Effector memory CD4-positive, alpha-beta T cell (primary cell): ENCODE data around the gene GPI.

Experiments used
- DNase-seq, 3 donors: peaks; one replicate each; pipeline ENCODE4 v3.0.0-alpha.2; 2020
- H3K27ac ChIP-seq: 2 replicates; pipeline ENCODE4 v1.7.0; 2013; ENCODE audit warnings: mild to moderate bottlenecking, low read length, moderate library complexity; ENCODE audit not compliant: insufficient read depth, poor library complexity, severe bottlenecking
- H3K27me3 ChIP-seq: replicated peaks from 2 replicates; pipeline ENCODE4 v1.7.0; 2013; ENCODE audit warnings: mild to moderate bottlenecking, low read length; ENCODE audit not compliant: insufficient read depth, control insufficient read depth, poor library complexity, severe bottlenecking
- H3K36me3 ChIP-seq: 2 replicates; pipeline ENCODE4 v1.7.0; 2013; ENCODE audit warnings: mild to moderate bottlenecking, low read length, moderate library complexity; ENCODE audit not compliant: control insufficient read depth, insufficient read depth
- H3K4me1 ChIP-seq: 2 replicates; pipeline ENCODE4 v1.7.0; 2013; ENCODE audit warnings: low read length, mild to moderate bottlenecking; ENCODE audit not compliant: control insufficient read depth, insufficient read depth, poor library complexity, severe bottlenecking
- H3K4me3 ChIP-seq: 2 replicates; pipeline ENCODE4 v1.7.0; 2013; ENCODE audit warnings: low read length, low read depth, mild to moderate bottlenecking; ENCODE audit not compliant: insufficient read depth, poor library complexity, severe bottlenecking
- H3K9me3 ChIP-seq: 2 replicates; pipeline ENCODE4 v1.7.0; 2013; ENCODE audit warnings: mild to moderate bottlenecking, low read length, moderate library complexity; ENCODE audit not compliant: control insufficient read depth

Gene GPI

DNA sequence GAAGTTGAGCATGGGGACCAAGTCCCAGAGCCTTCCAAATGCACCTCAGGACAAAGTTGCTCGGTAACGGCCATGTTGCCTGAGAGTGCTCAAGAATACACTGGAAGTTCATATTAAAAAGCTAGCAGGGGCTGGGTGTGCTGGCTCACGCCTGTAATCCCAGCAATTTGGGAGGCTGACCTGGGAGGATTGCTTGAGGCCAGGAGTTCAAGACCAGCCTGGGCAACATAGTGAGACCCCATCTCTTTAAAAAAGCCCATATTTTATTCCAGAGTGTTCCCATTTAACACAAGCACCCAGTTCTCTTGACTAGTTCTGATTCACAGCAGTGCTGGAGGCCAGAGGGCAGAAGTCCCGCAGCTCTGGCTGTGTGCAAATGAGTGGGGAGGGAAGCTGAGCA lies 8.1 kb upstream of the GPI start:
- Histone ChIP-seq H3K27me3 (no peaks in the 10 kb centered on the region), H3K36me3 (peaks cover 22% of the 10 kb centered on the region), H3K4me1 (peaks cover 12% of the 10 kb centered on the region), H3K27ac (no peak overlapping the region), H3K4me3 (no peak overlapping the region), H3K9me3 (no peaks in the 10 kb centered on the region)
- DNase-seq = no peak

DNA sequence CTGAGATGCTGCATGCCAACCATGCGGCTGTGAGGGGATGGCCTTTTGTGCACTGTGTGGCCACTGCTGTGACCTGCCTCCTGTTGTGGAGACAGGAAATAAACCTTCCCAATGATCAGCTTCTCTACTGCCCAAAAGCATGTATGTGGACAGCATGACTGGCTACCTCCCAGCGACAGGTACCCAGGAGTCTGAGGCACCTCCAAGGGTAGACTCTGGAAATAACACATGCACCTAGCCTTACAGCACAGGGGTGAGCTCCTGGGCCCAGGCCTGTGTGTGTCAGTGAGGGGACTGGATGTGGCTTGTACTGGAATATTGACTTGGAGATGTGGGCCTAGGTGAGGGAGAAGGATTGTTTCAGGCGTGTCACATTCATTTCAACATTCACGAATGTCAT lies 7.6 kb upstream of the GPI start:
- DNase-seq = no peak

DNA sequence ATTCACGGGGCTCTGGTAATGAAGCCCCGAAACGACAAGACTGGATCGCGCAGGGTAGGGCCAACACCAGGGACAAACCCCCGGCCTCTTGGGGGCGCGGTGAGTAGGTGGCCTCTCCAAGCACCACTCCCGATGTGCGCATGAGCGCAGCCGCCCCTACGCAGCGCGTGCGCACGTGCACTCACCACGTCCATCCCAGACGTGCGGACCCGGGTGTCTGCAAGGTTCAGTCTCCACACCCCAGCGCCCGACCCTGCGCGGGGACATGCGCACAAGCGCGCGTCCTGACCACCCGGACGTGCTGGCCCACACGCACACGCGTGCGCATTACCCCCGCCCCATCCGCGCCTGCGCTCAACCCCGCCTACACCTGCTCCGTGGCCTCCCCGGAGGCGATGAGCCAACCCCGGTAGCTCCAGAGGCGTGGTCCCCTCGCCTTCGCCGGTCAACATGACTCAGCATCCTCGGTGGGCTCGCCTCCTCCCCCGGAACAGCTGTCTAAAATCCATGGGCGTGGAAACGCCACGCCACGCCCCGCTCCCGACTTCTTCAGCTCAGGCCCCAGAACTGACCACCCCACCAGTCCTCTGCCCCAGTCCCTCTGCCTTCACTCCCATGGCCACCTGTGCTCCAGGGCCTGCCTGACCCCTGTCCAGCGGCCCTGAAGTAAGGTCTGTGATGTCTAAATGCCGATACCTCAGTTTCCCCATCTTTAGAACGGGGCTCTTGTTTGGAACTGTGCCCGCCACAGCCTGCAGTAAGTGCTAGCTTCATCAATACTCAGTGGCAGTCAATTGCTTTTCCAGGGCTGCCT lies 5.6 kb upstream of the GPI start:
- Histone ChIP-seq H3K4me3 (peak overlapping the region; percentile 52), H3K36me3 (peaks cover 7% of the 10 kb centered on the region), H3K4me1 (peaks cover 11% of the 10 kb centered on the region), H3K9me3 (no peaks in the 10 kb centered on the region), H3K27me3 (no peaks in the 10 kb centered on the region), H3K27ac (peak overlapping the region; percentile 47)
- peak; percentile 87 to 90 (median 89) for DNase-seq

More for the DNA sequence above, 7.6 kb upstream of the GPI start:
- no peak overlapping the region for H3K27ac ChIP-seq
- H3K36me3 ChIP-seq = peaks cover 20% of the 10 kb centered on the region
- H3K4me3 ChIP-seq = no peak overlapping the region
- peaks cover 11% of the 10 kb centered on the region for H3K4me1 ChIP-seq
- no peaks in the 10 kb centered on the region for H3K9me3 ChIP-seq
- H3K27me3 ChIP-seq = no peaks in the 10 kb centered on the region

DNA sequence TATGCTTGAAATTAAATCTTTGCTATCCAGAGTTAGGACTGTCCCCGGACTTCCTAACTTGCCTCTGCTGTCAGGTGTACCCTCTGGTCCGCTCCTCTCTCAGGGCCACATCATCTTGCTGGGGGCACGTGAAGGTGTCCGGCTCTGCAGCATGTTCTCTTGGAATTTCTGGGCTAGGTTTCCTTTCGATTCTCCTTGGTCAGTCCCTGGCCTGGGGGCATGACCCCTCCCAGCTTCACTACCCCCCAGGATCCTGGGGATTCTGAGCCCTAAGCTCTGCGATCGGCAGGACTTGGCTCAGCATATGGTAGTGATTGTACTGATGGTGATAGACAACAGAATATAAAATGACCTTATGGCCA lies 5.1 kb upstream of the GPI start:
- H3K4me3 ChIP-seq = no peak overlapping the region
- DNase-seq = no peak
- peaks cover 3% of the 10 kb centered on the region for H3K36me3 ChIP-seq

DNA sequence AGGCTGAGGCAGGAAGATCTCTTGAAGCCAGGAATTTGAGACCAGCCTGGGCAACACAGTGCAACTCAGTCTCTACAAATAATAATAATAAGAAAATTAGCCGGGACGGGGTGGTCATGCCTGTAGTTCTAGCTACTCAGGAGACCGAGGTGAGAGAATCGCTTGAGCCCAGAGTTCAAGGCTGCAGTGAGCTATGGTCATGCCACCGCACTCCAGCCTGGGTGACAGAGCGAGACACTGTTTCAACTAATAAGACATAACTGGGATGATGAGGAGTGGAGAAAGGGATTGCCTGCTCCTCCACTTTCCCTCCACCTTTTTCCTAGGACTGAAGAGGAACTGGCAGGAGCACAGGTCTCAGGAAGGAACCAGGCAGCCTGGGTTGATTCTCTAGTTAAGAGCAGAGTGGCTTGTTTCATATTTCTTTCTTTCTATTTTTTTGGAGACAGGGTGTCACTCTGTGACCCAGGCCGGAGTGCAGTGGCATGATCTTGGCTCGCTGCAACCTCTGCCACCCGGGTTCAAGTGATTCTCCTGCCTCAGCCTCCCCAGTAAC lies 4.6 kb upstream of the GPI start:
- DNase-seq = no peak
- Histone ChIP-seq H3K9me3 (no peaks in the 10 kb centered on the region), H3K4me1 (peaks cover 15% of the 10 kb centered on the region), H3K36me3 (no peaks in the 10 kb centered on the region), H3K27me3 (no peaks in the 10 kb centered on the region), H3K4me3 (no peak overlapping the region), H3K27ac (no peak overlapping the region)

More for the DNA sequence above, 5.1 kb upstream of the GPI start:
- Histone ChIP-seq H3K9me3 (no peaks in the 10 kb centered on the region), H3K4me1 (peaks cover 15% of the 10 kb centered on the region), H3K27me3 (no peaks in the 10 kb centered on the region), H3K27ac (peak overlapping the region; percentile 47)

DNA sequence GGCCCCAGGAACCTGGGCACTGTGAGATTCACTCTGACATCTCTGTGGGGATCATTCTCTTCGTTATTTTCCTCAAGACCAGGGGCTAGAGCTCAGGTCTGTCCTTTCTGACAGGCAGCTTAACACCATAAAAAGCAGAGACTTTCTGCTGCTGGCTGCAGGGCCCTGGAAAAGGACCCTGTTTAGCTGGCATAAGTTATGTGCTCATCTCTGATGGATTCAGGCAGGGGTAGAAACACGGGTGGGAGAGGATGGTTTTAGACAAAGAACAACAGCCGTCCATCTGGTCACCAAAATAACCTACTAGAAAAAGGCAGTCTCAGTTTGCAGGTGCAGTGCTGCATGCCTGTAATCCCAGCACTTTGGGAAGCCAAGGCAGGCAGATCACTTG lies 2.3 kb upstream of the GPI start:
- Histone ChIP-seq H3K36me3 (peaks cover 9% of the 10 kb centered on the region), H3K4me1 (peaks cover 29% of the 10 kb centered on the region), H3K9me3 (no peaks in the 10 kb centered on the region), H3K27ac (no peak overlapping the region), H3K27me3 (no peaks in the 10 kb centered on the region), H3K4me3 (no peak overlapping the region)
- DNase-seq = no peak

DNA sequence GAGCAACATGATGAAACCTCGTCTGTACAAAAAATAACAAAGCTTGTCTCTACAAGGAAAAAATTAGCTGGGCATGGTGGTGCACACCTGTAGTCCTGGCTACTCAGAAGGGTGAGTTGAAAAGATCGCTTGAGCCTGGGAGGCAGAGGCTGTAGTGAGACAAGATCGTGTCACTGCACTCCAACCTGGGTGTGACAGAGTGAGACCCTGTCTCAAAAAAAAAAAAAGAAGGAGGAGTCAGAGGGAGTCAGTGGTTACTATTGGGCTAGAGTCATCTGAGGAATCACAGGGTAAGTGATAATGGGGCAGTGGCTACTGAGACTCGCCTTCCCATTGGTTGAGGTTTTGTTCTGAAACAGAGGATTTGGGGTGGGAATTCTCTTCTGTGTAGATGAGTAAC lies 1.9 kb upstream of the GPI start:
- Histone ChIP-seq H3K4me1 (peaks cover 29% of the 10 kb centered on the region), H3K27me3 (no peaks in the 10 kb centered on the region), H3K27ac (no peak overlapping the region), H3K36me3 (peaks cover 10% of the 10 kb centered on the region), H3K9me3 (no peaks in the 10 kb centered on the region), H3K4me3 (no peak overlapping the region)
- DNase-seq = no peak

DNA sequence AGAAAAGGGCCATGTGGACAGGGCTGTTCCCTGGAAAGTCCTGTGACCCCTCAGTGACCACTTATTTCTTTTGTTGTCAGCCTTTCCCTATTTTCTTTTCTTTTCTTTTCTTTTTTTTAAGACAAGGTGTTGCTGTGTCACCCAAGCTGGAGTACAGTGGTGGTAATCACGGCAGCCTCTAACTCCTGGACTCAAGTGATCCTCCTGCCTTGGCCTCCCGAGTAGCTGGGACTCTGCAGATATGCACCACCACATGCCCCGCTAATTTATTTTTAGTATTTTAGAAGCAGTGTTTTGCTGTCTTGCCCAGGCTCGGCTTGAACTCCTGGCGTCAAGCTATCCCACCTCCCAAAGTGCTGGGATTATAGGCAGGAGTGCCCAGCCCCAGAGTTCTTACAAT lies 1.1 kb upstream of the GPI start:
- Histone ChIP-seq H3K4me1 (peaks cover 24% of the 10 kb centered on the region), H3K27me3 (no peaks in the 10 kb centered on the region), H3K9me3 (no peaks in the 10 kb centered on the region), H3K36me3 (peaks cover 18% of the 10 kb centered on the region), H3K27ac (no peak overlapping the region), H3K4me3 (no peak overlapping the region)
- no peak for DNase-seq

DNA sequence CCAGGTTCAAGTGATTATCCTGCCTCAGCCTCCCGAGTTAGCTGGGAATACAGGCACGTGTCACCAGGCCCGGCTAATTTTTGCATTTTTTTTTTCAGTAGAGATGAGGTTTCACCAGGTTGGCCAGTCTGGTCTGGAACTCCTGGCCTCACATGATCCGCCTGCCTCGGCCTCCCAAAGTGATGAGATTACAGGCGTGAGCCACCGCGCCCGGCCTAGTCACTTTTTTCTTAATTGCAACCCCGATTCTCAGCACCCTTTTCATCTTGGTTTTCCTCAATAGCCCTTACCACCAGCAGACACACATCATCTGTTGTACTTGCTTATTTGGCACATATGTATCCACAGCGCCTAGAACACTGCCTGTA lies 550 bp upstream of the GPI start:
- Histone ChIP-seq H3K27me3 (no peaks in the 10 kb centered on the region), H3K36me3 (peaks cover 23% of the 10 kb centered on the region), H3K27ac (peak overlapping the region; percentile 60), H3K4me1 (peaks cover 24% of the 10 kb centered on the region), H3K9me3 (no peaks in the 10 kb centered on the region), H3K4me3 (peak overlapping the region; percentile 75)
- DNase-seq = no peak

DNA sequence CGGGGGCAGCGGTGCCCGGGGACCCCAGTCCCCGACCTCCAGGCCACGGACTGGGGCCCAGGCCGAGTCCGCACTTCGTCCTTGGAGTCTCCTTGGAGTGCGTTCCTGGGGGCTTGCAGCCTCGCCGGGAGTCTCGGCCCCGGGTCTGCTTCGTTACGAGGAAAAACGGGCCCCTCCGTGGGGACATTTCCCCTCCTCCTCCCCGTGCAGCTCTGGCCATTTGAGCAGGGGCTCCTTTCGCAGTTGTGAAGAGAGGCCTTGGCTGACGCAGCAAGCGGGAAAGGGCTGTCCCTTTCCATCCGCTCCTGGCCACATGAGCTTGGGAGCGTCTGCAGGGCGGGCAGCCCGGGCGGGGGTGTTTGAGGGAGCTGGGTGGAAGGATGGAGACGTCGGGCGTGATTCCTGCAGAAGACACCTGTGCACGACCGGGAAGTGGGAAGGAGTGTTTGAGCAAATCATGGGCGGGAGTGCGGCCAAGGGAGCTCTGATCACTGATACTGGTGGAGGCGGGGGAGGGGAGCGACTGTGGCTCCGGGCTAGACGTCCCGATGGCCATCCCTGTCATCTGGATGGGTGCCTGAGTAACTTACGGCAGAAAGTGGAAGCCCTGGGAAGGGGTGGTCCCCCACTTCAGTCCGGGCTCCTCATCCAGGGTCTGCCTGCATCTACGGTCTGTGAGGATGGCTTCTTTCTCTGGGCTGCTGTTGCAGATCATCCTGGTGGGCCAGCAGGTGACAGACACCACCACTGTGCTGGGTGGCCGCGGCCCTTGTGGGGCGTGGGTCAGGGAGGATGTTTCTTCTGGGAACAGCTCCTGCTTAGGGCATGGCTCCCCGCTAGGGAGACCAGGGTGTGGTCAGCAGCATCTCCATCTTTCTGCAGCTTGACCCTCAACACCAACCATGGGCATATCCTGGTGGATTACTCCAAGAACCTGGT lies 736 bp downstream of the GPI start:
- H3K4me1 ChIP-seq = peaks cover 18% of the 10 kb centered on the region
- peaks cover 34% of the 10 kb centered on the region for H3K36me3 ChIP-seq
- DNase-seq = no peak
- peak overlapping the region; percentile 60 for H3K27ac ChIP-seq
- H3K9me3 ChIP-seq = no peaks in the 10 kb centered on the region
- H3K27me3 ChIP-seq = no peaks in the 10 kb centered on the region
- H3K4me3 ChIP-seq = peak overlapping the region; percentile 96
